SKM-1 (cell line): ENCODE results near the gene SHISAL1.
"Not testable (repeated sequence)": the region's sequence is repeated elsewhere in the genome, so short reads cannot be mapped to it uniquely, and the experiment has no call there.

Experiments used
- DNase-seq: peaks from one replicate; lab custom pipeline; 2025; ENCODE audit not compliant: unreplicated experiment; lab: John Stamatoyannopoulos, UW

SHISAL1 gene

GRCh38 chr22:44305455-44305854 is 7.3 kb downstream of the SHISAL1 start:
- DNase-seq, result no peak

- no peak for DNase-seq
These were observed 7.8 kb downstream of the SHISAL1 start for GRCh38 chr22:44304911-44305310.

GRCh38 chr22:44304354-44304753 is 8.4 kb downstream of the SHISAL1 start:
- DNase-seq, result no peak

GRCh38 chr22:44302363-44302762 is 10.4 kb downstream of the SHISAL1 start:
- DNase-seq, result not testable (repeated sequence)

- DNase-seq, result no peak
These were observed 11.7 kb downstream of the SHISAL1 start for GRCh38 chr22:44301039-44301438.

GRCh38 chr22:44299124-44299523 is 13.6 kb downstream of the SHISAL1 start:
- no peak for DNase-seq

- DNase-seq, result no peak
These were observed 14.2 kb downstream of the SHISAL1 start for GRCh38 chr22:44298406-44299091.

- no peak for DNase-seq
These were observed 15.2 kb downstream of the SHISAL1 start for GRCh38 chr22:44297470-44298061.

GRCh38 chr22:44295406-44295805 is 17.3 kb downstream of the SHISAL1 start:
- no peak for DNase-seq

- DNase-seq, result no peak
These were observed 18.9 kb downstream of the SHISAL1 start for GRCh38 chr22:44293876-44294275.

- DNase-seq, result no peak
These were observed 19.7 kb downstream of the SHISAL1 start for GRCh38 chr22:44293034-44293433.

GRCh38 chr22:44292521-44292920 is 20.2 kb downstream of the SHISAL1 start:
- DNase-seq, result no peak

- no peak for DNase-seq
These were observed 20.9 kb downstream of the SHISAL1 start for GRCh38 chr22:44291674-44292360.

GRCh38 chr22:44291265-44291664 is 21.5 kb downstream of the SHISAL1 start:
- no peak for DNase-seq

- DNase-seq, result no peak
These were observed 23.2 kb downstream of the SHISAL1 start for GRCh38 chr22:44289414-44290171.

- no peak for DNase-seq
These were observed 23.8 kb downstream of the SHISAL1 start for GRCh38 chr22:44288913-44289312.

GRCh38 chr22:44287741-44288140 is 25.0 kb downstream of the SHISAL1 start:
- DNase-seq, result no peak

- DNase-seq, result no peak
These were observed 25.5 kb downstream of the SHISAL1 start for GRCh38 chr22:44287121-44287693.

- no peak for DNase-seq
These were observed 26.1 kb downstream of the SHISAL1 start for GRCh38 chr22:44286646-44287045.

- DNase-seq, result no peak
These were observed 28.0 kb downstream of the SHISAL1 start for GRCh38 chr22:44284711-44285110.
